ENCODE results near the gene FSTL4. TPM values are rescaled to one million over a fixed set of nuclear protein-coding genes. Genes with fewer than 3 reads are reported as not detected.
"Not testable (repeated sequence)": the region's sequence is repeated elsewhere in the genome, so short reads cannot be mapped to it uniquely, and the experiment has no call there.

FSTL4 gene
- total RNA-seq, 1 experiment from 2014 or later: not detected

- no peak overlapping the region for H3K4me2 ChIP-seq (ENCODE audit: low read depth, low read length, poor library complexity, severe bottlenecking)
- no peak overlapping the region for H3K27ac ChIP-seq (ENCODE audit: low read length)
- H4K20me1 ChIP-seq (ENCODE audit: insufficient read depth, low read depth, low read length): no peaks in the 10 kb centered on the region
- no peak for DNase-seq
- H2AFZ ChIP-seq (ENCODE audit: low read length): no peak overlapping the region
- no peaks in the 10 kb centered on the region for H3K9me3 ChIP-seq (ENCODE audit: low read length)
- no peaks in the 10 kb centered on the region for H3K27me3 ChIP-seq (ENCODE audit: low read length)
- H3K4me3 ChIP-seq (ENCODE audit: low read length): no peak overlapping the region
- H3K79me2 ChIP-seq (ENCODE audit: low read length): no peaks in the 10 kb centered on the region
- H3K9me2 ChIP-seq (replicated peaks; ENCODE audit: insufficient read depth, low read length): no peaks in the 10 kb centered on the region
- H3K4me1 ChIP-seq (ENCODE audit: low read length): no peaks in the 10 kb centered on the region
- H3K9ac ChIP-seq (ENCODE audit: low read length): no peak overlapping the region
- no peaks in the 10 kb centered on the region for H3K36me3 ChIP-seq (ENCODE audit: insufficient read depth, low read length)
These were observed 415.8 kb downstream of the FSTL4 start for GRCh38 chr5:133196441-133197085.

- no peak for DNase-seq
- no peaks in the 10 kb centered on the region for H3K27me3 ChIP-seq (ENCODE audit: low read length)
- H3K79me2 ChIP-seq (ENCODE audit: low read length): no peaks in the 10 kb centered on the region
- H3K4me2 ChIP-seq (ENCODE audit: low read depth, low read length, poor library complexity, severe bottlenecking): no peak overlapping the region
- H3K4me1 ChIP-seq (ENCODE audit: low read length): no peaks in the 10 kb centered on the region
- no peak overlapping the region for H3K9ac ChIP-seq (ENCODE audit: low read length)
- H3K9me3 ChIP-seq (ENCODE audit: low read length): no peaks in the 10 kb centered on the region
- H3K27ac ChIP-seq (ENCODE audit: low read length): no peak overlapping the region
- H3K4me3 ChIP-seq (ENCODE audit: low read length): no peak overlapping the region
- no peaks in the 10 kb centered on the region for H4K20me1 ChIP-seq (ENCODE audit: insufficient read depth, low read depth, low read length)
- no peak overlapping the region for H2AFZ ChIP-seq (ENCODE audit: low read length)
- no peaks in the 10 kb centered on the region for H3K9me2 ChIP-seq (replicated peaks; ENCODE audit: insufficient read depth, low read length)
- H3K36me3 ChIP-seq (ENCODE audit: insufficient read depth, low read length): no peaks in the 10 kb centered on the region
These were observed 417.1 kb downstream of the FSTL4 start for GRCh38 chr5:133195250-133195649.

GRCh38 chr5:133193794-133194193 is 418.5 kb downstream of the FSTL4 start:
- H3K36me3 ChIP-seq (ENCODE audit: insufficient read depth, low read length): no peaks in the 10 kb centered on the region
- H3K4me1 ChIP-seq (ENCODE audit: low read length): no peaks in the 10 kb centered on the region
- no peak overlapping the region for H3K4me2 ChIP-seq (ENCODE audit: low read depth, low read length, poor library complexity, severe bottlenecking)
- H3K27me3 ChIP-seq (ENCODE audit: low read length): no peaks in the 10 kb centered on the region
- no peaks in the 10 kb centered on the region for H3K9me3 ChIP-seq (ENCODE audit: low read length)
- DNase-seq: no peak
- H4K20me1 ChIP-seq (ENCODE audit: insufficient read depth, low read depth, low read length): no peaks in the 10 kb centered on the region
- H3K79me2 ChIP-seq (ENCODE audit: low read length): no peaks in the 10 kb centered on the region
- H3K9me2 ChIP-seq (replicated peaks; ENCODE audit: insufficient read depth, low read length): no peaks in the 10 kb centered on the region
- H3K27ac ChIP-seq (ENCODE audit: low read length): no peak overlapping the region
- H3K4me3 ChIP-seq (ENCODE audit: low read length): no peak overlapping the region
- H2AFZ ChIP-seq (ENCODE audit: low read length): no peak overlapping the region
- no peak overlapping the region for H3K9ac ChIP-seq (ENCODE audit: low read length)

GRCh38 chr5:133192716-133193115 is 419.6 kb downstream of the FSTL4 start:
- no peaks in the 10 kb centered on the region for H4K20me1 ChIP-seq (ENCODE audit: insufficient read depth, low read depth, low read length)
- no peaks in the 10 kb centered on the region for H3K9me3 ChIP-seq (ENCODE audit: low read length)
- no peak overlapping the region for H3K4me2 ChIP-seq (ENCODE audit: low read depth, low read length, poor library complexity, severe bottlenecking)
- H3K27ac ChIP-seq (ENCODE audit: low read length): no peak overlapping the region
- no peak overlapping the region for H2AFZ ChIP-seq (ENCODE audit: low read length)
- no peaks in the 10 kb centered on the region for H3K27me3 ChIP-seq (ENCODE audit: low read length)
- no peak overlapping the region for H3K9ac ChIP-seq (ENCODE audit: low read length)
- H3K36me3 ChIP-seq (ENCODE audit: insufficient read depth, low read length): no peaks in the 10 kb centered on the region
- H3K4me1 ChIP-seq (ENCODE audit: low read length): no peaks in the 10 kb centered on the region
- H3K9me2 ChIP-seq (replicated peaks; ENCODE audit: insufficient read depth, low read length): no peaks in the 10 kb centered on the region
- no peak overlapping the region for H3K4me3 ChIP-seq (ENCODE audit: low read length)
- DNase-seq: no peak
- no peaks in the 10 kb centered on the region for H3K79me2 ChIP-seq (ENCODE audit: low read length)

GRCh38 chr5:133189881-133190280 is 422.5 kb downstream of the FSTL4 start:
- Histone ChIP-seq H3K4me1 (ENCODE audit: low read length) (no peaks in the 10 kb centered on the region), H3K4me3 (ENCODE audit: low read length) (no peak overlapping the region), H3K9ac (ENCODE audit: low read length) (no peak overlapping the region), H4K20me1 (ENCODE audit: insufficient read depth, low read depth, low read length) (no peaks in the 10 kb centered on the region), H2AFZ (ENCODE audit: low read length) (no peak overlapping the region), H3K9me3 (ENCODE audit: low read length) (no peaks in the 10 kb centered on the region), H3K27me3 (ENCODE audit: low read length) (no peaks in the 10 kb centered on the region), H3K9me2 (replicated peaks; ENCODE audit: insufficient read depth, low read length) (no peaks in the 10 kb centered on the region), H3K27ac (ENCODE audit: low read length) (no peak overlapping the region), H3K36me3 (ENCODE audit: insufficient read depth, low read length) (no peaks in the 10 kb centered on the region), H3K4me2 (ENCODE audit: low read depth, low read length, poor library complexity, severe bottlenecking) (no peak overlapping the region), H3K79me2 (ENCODE audit: low read length) (no peaks in the 10 kb centered on the region)
- DNase-seq: no peak

DNA sequence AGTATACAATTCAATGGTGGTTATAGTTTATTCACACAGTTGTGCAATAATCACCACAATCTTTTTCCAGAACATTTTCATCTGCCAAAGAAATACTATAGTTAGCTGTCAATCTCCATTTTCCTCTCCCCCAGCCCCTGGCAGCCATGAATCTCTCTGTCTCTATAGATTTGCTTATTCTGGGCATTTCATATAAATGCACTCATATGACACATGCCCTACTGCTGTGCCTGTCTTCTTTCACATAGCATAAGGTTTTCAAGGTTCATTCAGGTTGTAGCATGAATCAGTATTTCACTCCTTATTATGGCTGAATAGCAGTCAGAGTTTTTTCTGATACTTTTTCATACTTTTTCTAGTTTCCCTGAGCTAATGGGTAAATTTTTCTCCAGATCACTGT is 432.9 kb downstream of the FSTL4 start:
- no peaks in the 10 kb centered on the region for H3K79me2 ChIP-seq (ENCODE audit: low read length)
- H3K9me3 ChIP-seq (ENCODE audit: low read length): no peaks in the 10 kb centered on the region
- no peaks in the 10 kb centered on the region for H4K20me1 ChIP-seq (ENCODE audit: insufficient read depth, low read depth, low read length)
- no peaks in the 10 kb centered on the region for H3K27me3 ChIP-seq (ENCODE audit: low read length)
- H3K36me3 ChIP-seq (ENCODE audit: insufficient read depth, low read length): no peaks in the 10 kb centered on the region
- no peaks in the 10 kb centered on the region for H3K9me2 ChIP-seq (replicated peaks; ENCODE audit: insufficient read depth, low read length)
- no peak overlapping the region for H3K4me3 ChIP-seq (ENCODE audit: low read length)
- DNase-seq: no peak
- H2AFZ ChIP-seq (ENCODE audit: low read length): no peak overlapping the region
- no peaks in the 10 kb centered on the region for H3K4me1 ChIP-seq (ENCODE audit: low read length)
- H3K4me2 ChIP-seq (ENCODE audit: low read depth, low read length, poor library complexity, severe bottlenecking): no peak overlapping the region
- H3K9ac ChIP-seq (ENCODE audit: low read length): no peak overlapping the region
- no peak overlapping the region for H3K27ac ChIP-seq (ENCODE audit: low read length)

GRCh38 chr5:133170756-133171387 is 441.5 kb downstream of the FSTL4 start:
- DNase-seq: peak; percentile 12
- not testable (repeated sequence) for H3K4me2 ChIP-seq (ENCODE audit: low read depth, low read length, poor library complexity, severe bottlenecking); H3K4me3 ChIP-seq (ENCODE audit: low read length)

GRCh38 chr5:133164759-133165158 is 447.6 kb downstream of the FSTL4 start:
- no peak overlapping the region for H3K4me2 ChIP-seq (ENCODE audit: low read depth, low read length, poor library complexity, severe bottlenecking)
- no peak overlapping the region for H3K27ac ChIP-seq (ENCODE audit: low read length)
- no peaks in the 10 kb centered on the region for H3K9me3 ChIP-seq (ENCODE audit: low read length)
- H2AFZ ChIP-seq (ENCODE audit: low read length): no peak overlapping the region
- H3K9ac ChIP-seq (ENCODE audit: low read length): no peak overlapping the region
- H3K9me2 ChIP-seq (replicated peaks; ENCODE audit: insufficient read depth, low read length): no peaks in the 10 kb centered on the region
- no peaks in the 10 kb centered on the region for H3K79me2 ChIP-seq (ENCODE audit: low read length)
- no peaks in the 10 kb centered on the region for H4K20me1 ChIP-seq (ENCODE audit: insufficient read depth, low read depth, low read length)
- no peaks in the 10 kb centered on the region for H3K36me3 ChIP-seq (ENCODE audit: insufficient read depth, low read length)
- DNase-seq: no peak
- no peaks in the 10 kb centered on the region for H3K4me1 ChIP-seq (ENCODE audit: low read length)
- no peaks in the 10 kb centered on the region for H3K27me3 ChIP-seq (ENCODE audit: low read length)
- H3K4me3 ChIP-seq (ENCODE audit: low read length): no peak overlapping the region

More at GRCh38 chr5:133170756-133171387, 441.5 kb downstream of the FSTL4 start:
- H4K20me1 ChIP-seq (ENCODE audit: insufficient read depth, low read depth, low read length); H3K36me3 ChIP-seq (ENCODE audit: insufficient read depth, low read length); H3K27ac ChIP-seq (ENCODE audit: low read length); H2AFZ ChIP-seq (ENCODE audit: low read length); H3K9me2 ChIP-seq (replicated peaks; ENCODE audit: insufficient read depth, low read length); H3K9ac ChIP-seq (ENCODE audit: low read length); H3K4me1 ChIP-seq (ENCODE audit: low read length); H3K27me3 ChIP-seq (ENCODE audit: low read length); H3K9me3 ChIP-seq (ENCODE audit: low read length); H3K79me2 ChIP-seq (ENCODE audit: low read length): not testable (repeated sequence)

Data from Karpas-422 (cell line).